ENCODE data around the gene TNRC6B. TPM values are rescaled to one million over a fixed set of nuclear protein-coding genes. Genes with fewer than 3 reads are reported as not detected.
"Not testable (repeated sequence)": the region's sequence is repeated elsewhere in the genome, so short reads cannot be mapped to it uniquely, and the experiment has no call there.

TNRC6B gene
- total RNA-seq, 1 experiment from 2014 or later = 62.7 TPM

- no peak for DNase-seq
- Histone ChIP-seq H3K27ac (no peak overlapping the region), H3K9me2 (ENCODE audit: insufficient read depth) (no peaks in the 10 kb centered on the region), H3F3A (ENCODE audit: insufficient read depth, low read depth) (no peaks in the 10 kb centered on the region), H2AFZ (no peak overlapping the region), H3K4me3 (no peak overlapping the region), H3K4me1 (replicated peaks; ENCODE audit: insufficient read depth) (no peaks in the 10 kb centered on the region), H3K27me3 (ENCODE audit: insufficient read depth, low read depth) (no peaks in the 10 kb centered on the region), H3K9me3 (ENCODE audit: insufficient read depth, low read depth) (no peaks in the 10 kb centered on the region), H3K4me2 (no peak overlapping the region), H3K36me3 (ENCODE audit: low read depth) (no peaks in the 10 kb centered on the region), H3K79me2 (ENCODE audit: low read depth) (peaks cover 47% of the 10 kb centered on the region), H4K20me1 (ENCODE audit: insufficient read depth) (peaks cover 48% of the 10 kb centered on the region)
- ChIA-PET POLR2A (ENCODE audit: unreplicated experiment) (no interaction called here), CTCF (no interaction called here)
- intact Hi-C loops (cut with micrococcal nuclease; ENCODE audit: unreplicated experiment) = no loop called here
- no TSS peak for BruUV-seq (replicated peaks)
- no peak for TF ChIP-seq CTCF (conservative IDR thresholded peaks at IDR 0.05)
- TF ChIP-seq EZH2 (IDR thresholded peaks at IDR 0.05; ENCODE audit: low read depth) = no peak
Observed at GRCh38 chr22:40218723-40219294, 41.1 kb downstream of the TNRC6B start.

- no peak for DNase-seq
- intact Hi-C loops (cut with micrococcal nuclease; ENCODE audit: unreplicated experiment) = no loop called here
- no peak overlapping the region for H3K4me2 ChIP-seq
- no peak overlapping the region for H2AFZ ChIP-seq
- H3K4me1 ChIP-seq (replicated peaks; ENCODE audit: insufficient read depth) = no peaks in the 10 kb centered on the region
- H3K79me2 ChIP-seq (ENCODE audit: low read depth) = peaks cover 51% of the 10 kb centered on the region
- H3K27me3 ChIP-seq (ENCODE audit: insufficient read depth, low read depth) = no peaks in the 10 kb centered on the region
- H3K9me2 ChIP-seq (ENCODE audit: insufficient read depth) = no peaks in the 10 kb centered on the region
- H3K27ac ChIP-seq = no peak overlapping the region
- no peaks in the 10 kb centered on the region for H3K36me3 ChIP-seq (ENCODE audit: low read depth)
- H3K9me3 ChIP-seq (ENCODE audit: insufficient read depth, low read depth) = no peaks in the 10 kb centered on the region
- TF ChIP-seq EZH2 (IDR thresholded peaks at IDR 0.05; ENCODE audit: low read depth) (no peak), CTCF (conservative IDR thresholded peaks at IDR 0.05) (no peak)
- H4K20me1 ChIP-seq (ENCODE audit: insufficient read depth) = peaks cover 51% of the 10 kb centered on the region
- CTCF ChIA-PET = interaction anchor here (0.6 kb wide), 1 partner anchor 433 kb away, joined by 3 read pairs; no protein-coding TSS in a partner anchor
- no peaks in the 10 kb centered on the region; the same call in 1 of the 2 replicates for H3F3A ChIP-seq (ENCODE audit: insufficient read depth, low read depth)
- no peak overlapping the region for H3K4me3 ChIP-seq
- POLR2A ChIA-PET (ENCODE audit: unreplicated experiment) = interaction anchor here (0.6 kb wide), 2 partner anchors 43 to 173 kb away, joined by 5 to 8 read pairs; partner anchors contain the start of gene TNRC6B
- no TSS peak for BruUV-seq (replicated peaks)
Observed at GRCh38 chr22:40220316-40221054, 42.8 kb downstream of the TNRC6B start.

- CTCF ChIA-PET = no interaction called here
- Histone ChIP-seq H3K27me3 (ENCODE audit: insufficient read depth, low read depth) (no peaks in the 10 kb centered on the region), H2AFZ (no peak overlapping the region), H3K9me3 (ENCODE audit: insufficient read depth, low read depth) (no peaks in the 10 kb centered on the region), H3K36me3 (ENCODE audit: low read depth) (no peaks in the 10 kb centered on the region), H3F3A (ENCODE audit: insufficient read depth, low read depth) (no peaks in the 10 kb centered on the region; the same call in 1 of the 2 replicates), H3K9me2 (ENCODE audit: insufficient read depth) (no peaks in the 10 kb centered on the region), H3K27ac (no peak overlapping the region), H3K79me2 (ENCODE audit: low read depth) (peaks cover 50% of the 10 kb centered on the region), H3K4me3 (no peak overlapping the region), H4K20me1 (ENCODE audit: insufficient read depth) (peaks cover 45% of the 10 kb centered on the region), H3K4me1 (replicated peaks; ENCODE audit: insufficient read depth) (no peaks in the 10 kb centered on the region), H3K4me2 (no peak overlapping the region)
- no peak for DNase-seq
- intact Hi-C loops (cut with micrococcal nuclease; ENCODE audit: unreplicated experiment) = no loop called here
- BruUV-seq (replicated peaks) = no TSS peak
- POLR2A ChIA-PET (ENCODE audit: unreplicated experiment) = no interaction called here
- no peak for TF ChIP-seq EZH2 (IDR thresholded peaks at IDR 0.05; ENCODE audit: low read depth)
Observed at GRCh38 chr22:40221055-40221414, 43.3 kb downstream of the TNRC6B start.

- H3K9me2 ChIP-seq (ENCODE audit: insufficient read depth); H2AFZ ChIP-seq; BruUV-seq (replicated peaks); H3F3A ChIP-seq (ENCODE audit: insufficient read depth, low read depth); H3K4me2 ChIP-seq; intact Hi-C loops (cut with micrococcal nuclease; ENCODE audit: unreplicated experiment); H3K27me3 ChIP-seq (ENCODE audit: insufficient read depth, low read depth); POLR2A ChIA-PET (ENCODE audit: unreplicated experiment); H3K9me3 ChIP-seq (ENCODE audit: insufficient read depth, low read depth); H3K4me1 ChIP-seq (replicated peaks; ENCODE audit: insufficient read depth); H3K4me3 ChIP-seq; H3K36me3 ChIP-seq (ENCODE audit: low read depth); DNase-seq; H3K27ac ChIP-seq: not testable (repeated sequence)
- CTCF ChIA-PET = interaction anchor here (0.7 kb wide), 1 partner anchor 125 kb away, joined by 4 read pairs; no protein-coding TSS in a partner anchor
- H3K79me2 ChIP-seq (ENCODE audit: low read depth) = peaks cover 54% of the 10 kb centered on the region
- peaks cover 48% of the 10 kb centered on the region for H4K20me1 ChIP-seq (ENCODE audit: insufficient read depth)
Observed at GRCh38 chr22:40222979-40223378, 45.3 kb downstream of the TNRC6B start.

All from PC-9 (cell line).